GM21360 (cell line): Measurements from ENCODE around the gene FMOD.

Experiments
- ATAC-seq: cut with Tn5 transposase; IDR thresholded peaks from one replicate; pipeline ENCODE4 v1.9.1; 2021; ENCODE audit warnings: mild to moderate bottlenecking, moderate library complexity; ENCODE audit not compliant: unreplicated experiment

Gene FMOD

GRCh38 chr1:203361945-203362719, 11.2 kb upstream of the FMOD start:
- ATAC-seq: no peak

- no peak for ATAC-seq
These were observed 9.7 kb upstream of the FMOD start for GRCh38 chr1:203360547-203361185.

DNA sequence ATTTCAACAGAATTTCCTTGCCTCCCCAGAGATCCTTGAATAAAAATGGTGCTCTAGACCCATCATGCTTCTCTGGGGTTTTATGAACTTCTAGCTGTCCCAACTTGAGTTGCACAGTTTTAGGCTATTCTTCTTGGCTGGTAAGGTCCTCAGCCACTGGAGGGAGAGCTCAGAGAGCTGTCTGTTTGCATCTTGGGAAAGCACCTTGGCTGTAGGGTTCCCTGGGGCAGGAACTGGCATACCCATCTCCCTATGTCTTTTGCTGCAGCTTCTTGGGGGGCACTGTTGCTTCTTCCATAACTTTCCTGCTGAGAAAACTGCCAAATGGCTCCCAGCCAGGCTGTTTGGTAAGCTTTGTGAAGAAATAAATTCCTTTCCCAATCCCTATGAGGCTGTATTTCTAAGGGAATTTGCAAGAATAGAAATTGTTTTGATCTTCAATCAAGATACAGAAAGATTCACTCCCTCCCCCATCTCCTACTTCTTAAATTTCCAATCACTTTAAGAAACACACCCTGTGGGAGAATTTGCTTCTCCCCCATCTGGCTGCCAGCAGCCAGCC, 8.2 kb upstream of the FMOD start:
- ATAC-seq: no peak

GRCh38 chr1:203354246-203354645, 3.3 kb upstream of the FMOD start:
- no peak for ATAC-seq

GRCh38 chr1:203353486-203353885, 2.6 kb upstream of the FMOD start:
- ATAC-seq: no peak

- no peak for ATAC-seq
These were observed 973 bp downstream of the FMOD start for GRCh38 chr1:203349773-203350524.

DNA sequence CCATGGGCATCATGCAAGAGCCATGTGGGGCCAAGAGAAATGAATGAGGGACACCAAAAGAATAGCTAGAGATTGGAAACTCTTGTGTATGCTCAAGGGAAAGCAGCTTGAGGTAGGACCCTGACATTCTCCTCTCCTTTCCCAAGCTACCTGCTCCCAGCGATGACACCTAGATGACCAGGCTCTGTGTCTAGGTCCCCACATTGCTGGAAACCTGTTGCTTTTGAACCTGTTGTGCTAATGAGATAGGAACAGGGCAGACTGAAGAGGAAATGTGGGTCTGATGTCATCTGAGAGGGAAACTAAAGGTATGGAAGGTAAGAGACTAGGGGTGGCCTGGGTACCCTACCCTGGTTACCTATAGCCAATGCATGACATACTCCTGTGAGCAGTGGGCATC, 1.8 kb downstream of the FMOD start:
- no peak for ATAC-seq

DNA sequence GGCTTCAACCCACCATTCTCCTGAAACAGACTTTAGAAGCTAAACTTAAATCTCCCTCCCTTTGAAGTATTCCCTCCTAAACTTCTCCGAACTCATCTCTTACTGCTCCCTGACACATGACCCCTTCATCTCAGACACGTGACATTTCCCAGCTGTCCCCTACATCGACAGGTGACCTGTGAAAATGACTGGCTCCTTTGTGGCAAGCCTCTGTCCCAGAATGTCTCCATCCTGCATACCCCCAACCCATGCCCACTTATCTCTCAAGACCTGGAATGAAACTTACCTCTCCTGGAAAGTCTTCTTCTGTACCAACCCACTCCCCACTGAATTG, 4.2 kb downstream of the FMOD start:
- ATAC-seq: no peak

GRCh38 chr1:203346060-203346768, 4.7 kb downstream of the FMOD start:
- no peak for ATAC-seq

DNA sequence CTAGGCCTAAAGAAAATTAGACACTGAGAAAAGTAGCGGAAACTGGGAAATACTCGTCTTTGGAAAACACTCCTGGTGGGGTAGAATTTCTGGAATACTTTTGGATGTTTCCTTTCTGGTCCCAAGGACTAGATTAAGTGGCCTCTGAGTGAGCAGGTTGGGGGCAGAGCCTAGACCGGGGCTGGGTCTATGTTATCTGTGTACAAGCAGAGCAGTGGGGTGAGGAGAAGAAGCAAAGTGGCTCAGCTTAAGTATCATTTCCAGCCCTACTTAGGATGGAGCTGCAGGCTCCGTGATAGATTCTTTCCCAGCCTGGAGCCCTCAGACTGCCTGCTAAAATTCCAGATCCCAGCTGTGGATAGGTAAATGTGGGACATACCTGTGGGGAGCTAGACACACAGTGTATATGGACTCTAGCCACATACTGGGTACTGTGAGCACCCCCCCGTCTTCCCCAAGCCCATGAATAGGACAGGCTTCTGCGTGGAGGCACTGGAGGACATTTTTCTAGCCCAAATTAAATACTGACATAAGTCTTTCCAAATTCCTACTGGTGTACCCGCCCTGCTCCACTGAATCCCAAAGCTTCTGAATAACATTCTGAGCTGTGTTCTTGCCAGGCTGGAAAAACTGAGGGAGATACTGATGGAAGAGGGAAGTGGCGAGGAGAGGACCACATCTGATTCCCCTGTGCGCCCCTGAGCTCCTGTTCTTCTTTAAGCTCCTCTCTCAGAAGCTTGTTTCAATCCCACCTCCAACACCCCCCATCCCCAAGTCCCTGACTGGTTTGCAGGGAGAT, 6.8 kb downstream of the FMOD start:
- no peak for ATAC-seq

DNA sequence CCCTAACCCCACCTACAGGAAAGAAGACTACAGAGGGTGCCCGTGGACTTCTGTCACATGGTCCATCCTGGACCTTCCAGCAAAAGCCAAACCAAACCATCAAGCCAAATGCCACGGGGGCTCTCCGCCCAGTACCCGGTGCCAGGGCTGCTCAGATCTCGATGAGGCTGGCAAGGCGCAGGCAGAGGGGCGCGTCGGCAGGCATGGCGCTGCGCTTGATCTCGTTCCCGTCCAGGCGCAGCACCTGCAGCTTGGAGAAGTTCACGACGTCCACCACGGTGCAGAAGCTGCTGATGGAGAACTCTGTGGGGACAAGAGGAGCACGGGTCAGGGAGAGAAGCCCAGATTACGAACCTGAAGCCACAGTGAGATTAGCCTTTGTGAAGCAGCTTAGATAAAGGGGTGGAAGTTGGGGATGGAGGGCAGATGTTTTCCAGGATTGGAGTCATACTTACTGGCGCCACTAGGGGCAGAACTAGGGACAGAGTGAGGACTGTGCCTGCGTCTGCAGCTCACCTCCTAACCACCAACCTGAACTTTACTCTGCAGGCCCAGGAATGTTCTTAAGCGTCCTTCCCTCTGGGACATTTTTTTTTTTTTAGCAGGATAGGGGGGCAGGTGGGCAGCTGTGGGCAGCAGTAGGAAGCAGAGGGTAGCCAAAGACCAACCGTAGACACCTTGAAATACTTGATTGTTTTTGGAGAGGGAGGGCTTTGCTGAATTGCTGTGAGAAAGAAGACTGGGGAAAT, 8.6 kb downstream of the FMOD start:
- no peak for ATAC-seq

DNA sequence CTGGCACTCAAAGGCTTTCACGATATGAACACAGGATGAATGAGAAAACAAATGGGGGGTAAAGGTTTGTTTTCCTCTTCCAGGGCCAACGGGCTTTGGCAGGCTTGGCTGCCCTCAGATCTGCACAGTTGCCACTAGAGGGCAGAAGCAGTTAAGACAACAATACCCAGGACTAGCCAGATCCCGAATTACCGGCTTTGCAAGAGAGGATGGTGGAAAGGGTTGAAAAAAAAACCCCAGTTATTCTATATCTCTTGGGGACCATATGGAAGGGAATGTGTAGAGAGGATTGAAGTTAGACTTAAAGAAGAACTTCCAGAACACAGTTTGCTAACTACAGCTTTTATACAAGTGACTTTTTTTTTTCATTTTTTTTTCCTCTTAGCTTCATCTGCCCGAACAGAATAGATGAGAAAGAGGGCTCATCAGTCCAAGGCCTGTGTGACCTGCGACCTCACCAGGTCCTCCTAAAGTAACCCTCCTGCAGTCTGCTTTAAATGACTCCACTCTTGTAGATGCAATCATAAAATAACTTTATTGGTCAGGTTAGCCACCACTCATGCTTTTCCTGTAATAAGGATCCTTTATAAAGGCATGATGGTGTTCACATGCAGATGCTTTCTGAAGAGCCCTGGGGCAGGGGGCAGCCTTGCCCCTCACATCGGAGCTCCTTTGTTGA, 10.7 kb downstream of the FMOD start:
- peak; percentile 63 for ATAC-seq

DNA sequence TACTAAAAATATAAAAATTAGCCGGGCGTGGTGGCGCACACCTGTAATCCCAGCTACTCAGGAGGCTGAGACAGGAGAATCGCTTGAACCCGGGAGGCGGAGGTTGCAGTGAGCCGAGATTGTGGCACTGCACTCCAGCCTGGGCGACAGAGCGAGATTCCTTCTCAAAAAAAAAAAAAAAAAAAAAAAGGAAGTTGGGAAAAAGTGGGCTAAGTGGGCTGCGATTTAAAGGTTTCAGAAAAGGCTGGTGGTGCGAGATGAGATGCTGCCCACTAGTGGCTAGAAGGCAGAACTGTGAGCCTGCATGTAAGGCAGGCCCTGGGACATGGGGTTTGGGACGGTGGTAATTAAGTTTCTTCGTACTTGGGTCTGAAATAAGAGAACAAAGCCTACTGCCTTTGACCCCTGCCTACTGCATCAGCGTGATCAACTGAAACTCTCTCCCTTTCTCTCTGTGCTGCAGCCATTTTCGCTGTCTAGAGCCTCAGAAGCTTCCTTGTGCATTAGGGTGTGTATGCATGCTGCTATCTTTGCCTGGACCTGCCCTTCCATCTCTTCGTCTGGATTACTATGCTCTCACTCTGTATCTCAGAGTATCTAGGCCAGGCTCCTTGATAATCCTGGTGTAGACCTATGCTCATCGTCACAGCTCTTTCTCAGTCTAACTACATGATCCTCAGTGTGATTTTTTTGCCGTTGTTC, 12.4 kb downstream of the FMOD start:
- ATAC-seq: peak; percentile 51

- no peak for ATAC-seq
These were observed 14.8 kb downstream of the FMOD start for GRCh38 chr1:203336097-203336496.

DNA sequence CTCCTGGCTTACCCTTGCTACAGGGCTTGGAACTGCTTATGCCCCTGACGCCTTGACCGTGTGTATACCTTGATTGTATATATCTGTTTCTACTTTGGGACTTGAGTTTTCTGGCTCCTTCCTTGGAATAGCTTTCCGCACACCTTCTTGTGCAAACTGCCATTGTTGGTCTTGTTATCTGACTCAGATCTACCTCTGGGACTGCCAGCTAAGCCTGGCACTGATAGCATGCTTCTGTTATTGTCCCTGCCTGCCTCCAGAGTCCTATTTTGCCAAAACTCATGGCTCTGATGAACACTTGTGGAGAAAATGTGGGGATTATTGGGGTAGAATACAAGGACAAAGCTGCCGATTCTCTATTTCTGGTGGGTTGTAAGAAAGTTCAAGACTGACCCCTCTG, 15.4 kb downstream of the FMOD start:
- ATAC-seq: no peak

DNA sequence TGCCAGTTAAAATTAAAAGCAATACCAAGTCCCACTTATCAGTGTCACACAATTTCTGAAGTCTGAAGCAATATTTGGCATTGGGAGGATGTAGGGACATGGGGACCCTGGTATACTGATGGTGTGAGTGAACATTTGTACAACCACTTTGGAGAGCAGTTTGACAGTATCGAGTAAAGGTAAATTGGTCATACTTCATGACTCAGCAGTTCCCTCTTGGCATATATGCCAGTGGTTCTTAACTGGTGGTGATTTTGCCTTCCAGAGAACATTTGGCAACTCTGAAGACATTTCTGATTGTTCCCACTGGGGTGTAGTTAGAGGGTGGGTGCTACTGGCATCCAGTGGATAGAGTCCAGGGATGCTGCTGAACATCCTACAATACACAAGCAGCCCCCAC, 19.7 kb downstream of the FMOD start:
- ATAC-seq: no peak

- no peak for ATAC-seq
These were observed 22.2 kb downstream of the FMOD start for GRCh38 chr1:203328714-203329122.

- peak; percentile 21 for ATAC-seq
These were observed 23.1 kb downstream of the FMOD start for GRCh38 chr1:203327684-203328457.
